PC-9 (cell line): ENCODE measurements around the gene PDE4C.

Source experiments
- CTCF ChIP-seq: fragments of 200-600 bp; sonication (generic); conservative IDR thresholded peaks from 2 replicates; pipeline ENCODE4 v1.6.1; 2017; ENCODE audit warnings: mixed run types, antibody characterized with exemption, mild to moderate bottlenecking, moderate library complexity
- EZH2 ChIP-seq: fragments of 200-600 bp; sonication (generic); IDR thresholded peaks from 2 replicates; pipeline ENCODE4 v1.8.0; 2017; ENCODE audit warnings: antibody characterized with exemption, low read depth

- TF ChIP-seq EZH2 (no peak), CTCF (no peak)
Measured at GRCh38 chr19:18204394-18205199, 21.6 kb downstream of the PDE4C start.
